ENCODE data around the gene KRTAP22-2. TPM values are rescaled to one million over a fixed set of nuclear protein-coding genes. Genes with fewer than 3 reads are reported as not detected.

Gene KRTAP22-2
- total RNA-seq, 2 experiments from 2014 or later = not detected

DNA sequence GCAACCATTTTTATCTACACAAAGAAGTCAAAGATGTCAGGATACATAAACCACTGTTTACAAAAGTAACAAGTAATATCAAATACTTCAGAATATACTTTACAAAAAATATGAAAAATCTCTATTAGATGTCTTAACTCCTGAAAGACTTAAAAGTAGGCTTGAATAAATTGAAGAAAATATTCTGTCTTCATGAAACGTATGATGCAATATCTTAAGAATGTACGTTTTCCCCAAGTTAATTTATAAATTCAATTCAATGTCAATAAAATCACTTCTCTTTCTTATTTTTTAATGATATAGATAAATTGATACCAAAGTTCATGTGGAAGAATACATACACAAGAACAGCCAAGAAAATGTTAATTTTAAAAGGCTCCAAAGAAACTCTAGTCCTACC is 35.1 kb downstream of the KRTAP22-2 start:
- no peak for DNase-seq
- Mint-ChIP-seq H3K9me3 (ENCODE audit: insufficient read depth) (peaks cover 6% of the 10 kb centered on the region), H3K36me3 (ENCODE audit: low read depth) (no peaks in the 10 kb centered on the region), H3K4me1 (ENCODE audit: low read depth) (no peaks in the 10 kb centered on the region), H3K27ac (no peak overlapping the region), H3K4me3 (no peak overlapping the region), H3K27me3 (ENCODE audit: low read depth) (no peaks in the 10 kb centered on the region)
- ATAC-seq = no peak
- ChIA-PET CTCF (no interaction called here), POLR2A (no interaction called here)

DNA sequence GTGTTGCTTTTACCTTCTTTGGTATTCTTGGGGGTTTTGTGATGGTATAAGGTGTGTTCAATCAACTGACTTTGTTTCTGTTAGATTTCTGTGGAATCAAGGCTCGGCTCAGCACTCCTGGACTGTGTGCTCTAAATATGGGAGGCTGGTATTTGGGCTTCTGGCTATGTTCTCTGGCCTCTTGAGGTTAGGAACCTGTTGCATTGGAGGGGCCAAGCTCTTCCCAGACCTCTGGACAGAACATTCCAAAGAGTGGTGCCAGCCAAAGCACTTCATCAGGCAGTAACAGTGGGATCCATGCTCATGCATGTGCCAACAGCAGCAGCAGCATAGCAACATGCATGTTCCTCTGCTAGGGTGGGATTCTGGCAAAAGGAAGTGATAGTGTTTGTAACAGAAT is 37.4 kb downstream of the KRTAP22-2 start:
- POLR2A ChIA-PET = no interaction called here
- Mint-ChIP-seq H3K9me3 (ENCODE audit: insufficient read depth) (peaks cover 6% of the 10 kb centered on the region), H3K36me3 (ENCODE audit: low read depth) (no peaks in the 10 kb centered on the region), H3K4me3 (no peak overlapping the region), H3K27ac (no peak overlapping the region), H3K27me3 (ENCODE audit: low read depth) (no peaks in the 10 kb centered on the region), H3K4me1 (ENCODE audit: low read depth) (no peaks in the 10 kb centered on the region)
- no peak for DNase-seq
- CTCF ChIA-PET = no interaction called here
- no peak for ATAC-seq

DNA sequence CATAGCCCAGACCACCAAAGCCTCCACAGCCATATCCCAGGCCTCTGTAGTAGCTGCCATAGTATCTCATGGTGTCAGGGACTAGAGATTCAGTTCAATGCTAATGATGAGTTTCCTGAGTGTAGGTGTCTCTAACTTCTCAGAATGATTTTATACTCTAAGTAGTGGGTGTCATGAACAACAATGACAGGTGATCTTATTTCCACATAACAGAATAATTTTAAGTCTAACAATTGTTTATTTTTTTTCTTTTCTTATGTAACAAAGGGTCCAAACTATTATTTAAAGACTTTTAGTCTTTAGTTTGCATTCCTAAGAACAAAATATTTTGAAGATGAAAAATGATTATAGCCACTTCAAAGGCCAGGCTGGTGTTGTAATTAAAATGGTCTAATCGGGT is 48.4 kb downstream of the KRTAP22-2 start, which contains the start of gene KRTAP19-6:
TSS of gene KRTAP19-6 (minus strand) at position 101 of the 400 bp plus-strand sequence. CDS start at position 70, 31 bp downstream.
- DNase-seq (no peak), ATAC-seq (no peak)
- no peaks in the 10 kb centered on the region for H3K36me3 Mint-ChIP-seq (ENCODE audit: low read depth)
- H3K9me3 Mint-ChIP-seq (ENCODE audit: insufficient read depth) = no peaks in the 10 kb centered on the region
- no peak within 1 kb of the TSS for H3K4me3 Mint-ChIP-seq
- no peaks in the 10 kb centered on the region for H3K4me1 Mint-ChIP-seq (ENCODE audit: low read depth)
- H3K27ac Mint-ChIP-seq = no peak within 1 kb of the TSS
- ChIA-PET CTCF (no interaction called here), POLR2A (no interaction called here)
- H3K27me3 Mint-ChIP-seq (ENCODE audit: low read depth) = no peaks in the 10 kb centered on the region

Other genes starting within 250 kb of the KRTAP22-2 start
- gene KRTAP23-1, start 241.8 kb downstream of the KRTAP22-2 start, total RNA-seq = not detected
- not detected for gene KRTAP13-2, start 218.1 kb downstream of the KRTAP22-2 start, total RNA-seq
- not detected for gene KRTAP13-1, start 194.4 kb downstream of the KRTAP22-2 start, total RNA-seq
- not detected for gene KRTAP13-3, start 164.5 kb downstream of the KRTAP22-2 start, total RNA-seq
- gene KRTAP13-4, start 160.2 kb downstream of the KRTAP22-2 start, total RNA-seq = not detected
- gene KRTAP15-1, start 150.1 kb downstream of the KRTAP22-2 start, total RNA-seq = not detected
- not detected for gene KRTAP19-1, start 110.0 kb downstream of the KRTAP22-2 start, total RNA-seq
- not detected for gene KRTAP19-2, start 103.0 kb downstream of the KRTAP22-2 start, total RNA-seq
- gene KRTAP19-3, start 98.4 kb downstream of the KRTAP22-2 start, total RNA-seq = not detected
- not detected for gene KRTAP19-4, start 93.2 kb downstream of the KRTAP22-2 start, total RNA-seq
- gene KRTAP19-5, start 88.3 kb downstream of the KRTAP22-2 start, total RNA-seq = not detected
- gene KRTAP19-6, start 48.5 kb downstream of the KRTAP22-2 start, total RNA-seq = not detected
- not detected for gene KRTAP19-7, start 29.1 kb downstream of the KRTAP22-2 start, total RNA-seq
- not detected for gene KRTAP6-3, start 2.0 kb upstream of the KRTAP22-2 start, total RNA-seq
- gene KRTAP6-2, start 8.5 kb upstream of the KRTAP22-2 start, total RNA-seq = not detected
- not detected for gene KRTAP22-1, start 10.7 kb upstream of the KRTAP22-2 start, total RNA-seq
- not detected for gene KRTAP6-1, start 23.5 kb upstream of the KRTAP22-2 start, total RNA-seq
- not detected for gene KRTAP20-1, start 26.0 kb upstream of the KRTAP22-2 start, total RNA-seq
- gene KRTAP20-4, start 30.2 kb upstream of the KRTAP22-2 start, total RNA-seq = not detected
- gene KRTAP20-2, start 44.8 kb upstream of the KRTAP22-2 start, total RNA-seq = not detected
- not detected for gene KRTAP20-3, start 52.5 kb upstream of the KRTAP22-2 start, total RNA-seq
- not detected for gene KRTAP21-3, start 128.4 kb upstream of the KRTAP22-2 start, total RNA-seq
- not detected for gene KRTAP21-2, start 156.9 kb upstream of the KRTAP22-2 start, total RNA-seq
- gene KRTAP21-1, start 165.0 kb upstream of the KRTAP22-2 start, total RNA-seq = not detected
- not detected for gene KRTAP8-1, start 222.9 kb upstream of the KRTAP22-2 start, total RNA-seq
- gene KRTAP7-1, start 239.4 kb upstream of the KRTAP22-2 start, total RNA-seq = not detected

Data from activated CD8-positive, alpha-beta T cell treated with anti-CD3 and anti-CD28 coated beads, Interleukin-2, amount 10 ng/mL, durations not matched to agents 7 days and 5 days (primary cell).